ENCODE results near the gene HTR4. TPM values are rescaled to one million over a fixed set of nuclear protein-coding genes. Genes with fewer than 3 reads are reported as not detected.

The HTR4 gene
- total RNA-seq, 4 donors from 2014 or later, result not detected

DNA sequence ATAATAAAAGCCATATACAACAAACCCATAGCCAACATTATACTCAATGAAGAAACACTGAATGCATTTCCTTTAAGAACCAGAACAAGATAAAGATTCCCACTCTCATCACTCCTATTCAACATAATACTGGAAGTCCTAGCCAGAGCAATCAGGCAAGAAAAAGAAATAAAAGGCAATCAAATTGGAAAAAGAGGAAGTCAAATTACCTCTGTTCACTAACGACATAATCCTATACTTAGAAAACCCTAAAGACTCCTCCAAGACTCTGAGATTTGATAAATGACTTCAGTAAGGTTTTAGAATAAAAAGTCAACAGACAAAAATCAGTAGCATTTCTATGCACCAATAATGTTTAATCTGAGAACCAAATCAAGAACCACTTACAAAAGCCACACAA is 36.6 kb upstream of the HTR4 start:
- TF ChIP-seq, protein P1, sequence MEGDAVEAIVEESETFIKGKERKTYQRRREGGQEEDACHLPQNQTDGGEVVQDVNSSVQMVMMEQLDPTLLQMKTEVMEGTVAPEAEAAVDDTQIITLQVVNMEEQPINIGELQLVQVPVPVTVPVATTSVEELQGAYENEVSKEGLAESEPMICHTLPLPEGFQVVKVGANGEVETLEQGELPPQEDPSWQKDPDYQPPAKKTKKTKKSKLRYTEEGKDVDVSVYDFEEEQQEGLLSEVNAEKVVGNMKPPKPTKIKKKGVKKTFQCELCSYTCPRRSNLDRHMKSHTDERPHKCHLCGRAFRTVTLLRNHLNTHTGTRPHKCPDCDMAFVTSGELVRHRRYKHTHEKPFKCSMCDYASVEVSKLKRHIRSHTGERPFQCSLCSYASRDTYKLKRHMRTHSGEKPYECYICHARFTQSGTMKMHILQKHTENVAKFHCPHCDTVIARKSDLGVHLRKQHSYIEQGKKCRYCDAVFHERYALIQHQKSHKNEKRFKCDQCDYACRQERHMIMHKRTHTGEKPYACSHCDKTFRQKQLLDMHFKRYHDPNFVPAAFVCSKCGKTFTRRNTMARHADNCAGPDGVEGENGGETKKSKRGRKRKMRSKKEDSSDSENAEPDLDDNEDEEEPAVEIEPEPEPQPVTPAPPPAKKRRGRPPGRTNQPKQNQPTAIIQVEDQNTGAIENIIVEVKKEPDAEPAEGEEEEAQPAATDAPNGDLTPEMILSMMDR (IDR thresholded peaks at IDR 0.05; ENCODE audit: low read depth), result no peak

DNA sequence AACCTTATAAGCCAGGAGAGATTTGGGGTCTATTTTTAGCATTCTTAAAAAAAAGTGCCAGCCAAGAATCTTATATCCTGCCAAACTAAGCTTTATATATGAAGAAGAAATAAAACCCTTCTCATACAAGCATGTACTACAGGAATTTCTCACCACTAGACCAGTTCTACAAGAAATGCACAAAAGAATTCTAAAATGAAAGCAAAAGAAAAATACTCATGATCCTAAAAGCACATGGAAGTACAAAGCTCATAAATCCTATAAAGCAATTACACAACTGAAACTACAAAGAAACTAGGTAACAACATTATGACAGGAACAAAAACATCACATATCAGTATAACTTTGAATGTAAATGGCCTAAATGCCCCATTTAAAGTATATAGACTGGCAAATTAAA is 34.5 kb upstream of the HTR4 start:
- TF ChIP-seq, protein P1 (IDR thresholded peaks at IDR 0.05; ENCODE audit: low read depth), result no peak

DNA sequence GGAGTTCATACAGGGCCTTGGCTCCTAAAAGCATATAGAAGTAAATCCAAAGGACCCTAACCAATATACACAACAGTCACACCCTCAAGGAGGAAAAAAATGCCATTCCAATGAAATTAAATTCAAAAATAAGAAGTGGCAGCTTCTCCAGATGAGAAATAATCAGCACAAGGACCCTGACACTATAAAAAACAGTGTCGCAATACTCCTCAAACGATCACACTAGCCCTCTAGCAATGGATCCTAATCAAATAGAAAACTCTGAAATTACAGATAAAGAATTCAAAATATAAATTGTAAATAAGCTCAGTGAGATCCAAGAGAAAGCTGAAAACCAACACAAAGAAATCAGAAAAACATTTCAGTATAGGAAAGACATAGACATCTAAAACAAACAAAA is 33.5 kb upstream of the HTR4 start:
- TF ChIP-seq, protein P1 (IDR thresholded peaks at IDR 0.05; ENCODE audit: low read depth), result no peak

DNA sequence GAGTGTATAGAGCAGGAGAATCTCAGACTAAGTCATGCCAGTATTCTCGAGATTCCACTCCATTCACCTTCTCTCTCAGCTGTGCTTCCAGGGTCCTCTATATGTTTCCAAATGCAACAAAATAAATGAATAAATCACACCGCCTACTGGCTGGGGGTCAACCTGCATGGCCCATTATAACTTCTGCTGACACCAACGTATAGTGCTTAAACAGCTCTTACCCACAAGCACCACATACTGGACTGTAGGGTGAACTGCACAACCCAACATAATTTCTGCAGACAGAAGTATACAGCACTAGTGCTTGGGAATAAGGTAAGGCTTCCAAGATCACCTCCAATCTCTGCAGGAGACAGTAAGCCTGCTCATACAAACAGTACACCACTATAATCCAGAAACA is 33.1 kb upstream of the HTR4 start:
- TF ChIP-seq, protein P1 (IDR thresholded peaks at IDR 0.05; ENCODE audit: low read depth), result no peak

DNA sequence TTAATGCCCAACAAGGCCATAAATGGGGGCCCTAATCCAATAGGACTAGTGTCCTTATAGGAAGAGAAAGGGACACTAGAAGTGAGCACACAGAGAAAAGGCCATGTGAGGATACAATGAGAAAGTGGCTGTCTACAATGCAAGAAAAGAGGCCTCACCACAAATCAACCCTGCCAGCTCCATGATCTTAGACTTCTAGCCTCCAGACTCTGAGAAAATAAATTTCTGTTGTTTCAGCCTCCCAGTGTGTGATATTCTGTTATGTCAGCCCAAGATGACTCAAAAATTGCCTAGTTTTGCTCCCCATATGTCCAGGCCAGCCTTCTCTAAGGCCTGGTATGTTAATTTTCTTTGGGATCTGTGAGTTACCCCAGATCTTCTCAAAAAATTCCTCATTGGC is 32.3 kb upstream of the HTR4 start:
- TF ChIP-seq, protein P1 (IDR thresholded peaks at IDR 0.05; ENCODE audit: low read depth), result no peak

DNA sequence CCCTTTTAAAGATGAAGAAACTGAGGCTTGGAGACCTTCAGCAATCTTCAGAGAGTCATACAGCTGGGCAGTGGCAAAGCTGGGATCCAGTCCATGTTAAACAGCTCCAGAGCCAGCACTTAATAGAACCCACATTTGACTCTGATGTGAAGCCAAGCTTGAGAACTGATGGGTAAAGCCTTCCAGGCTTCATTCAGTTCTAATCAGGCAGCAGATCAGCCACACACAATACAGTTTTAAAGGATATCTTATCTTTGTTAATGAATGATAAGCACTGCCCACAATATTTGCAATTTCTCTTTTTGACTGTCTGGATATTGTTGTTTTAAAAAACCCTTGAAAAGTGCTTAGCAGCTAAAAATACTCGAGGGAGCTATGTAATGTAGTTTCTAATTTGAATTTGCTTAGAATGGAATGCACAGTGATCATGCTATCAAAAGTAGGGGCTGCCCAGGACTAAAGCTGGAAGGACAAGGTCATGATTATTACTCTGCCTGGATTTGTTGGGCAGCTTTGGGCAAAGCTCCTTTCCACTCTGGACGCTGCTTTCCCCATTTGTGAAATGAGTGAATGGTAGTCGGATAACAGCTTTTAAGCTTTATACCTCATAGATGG is 31.3 kb upstream of the HTR4 start:
- TF ChIP-seq, protein P1 (IDR thresholded peaks at IDR 0.05; ENCODE audit: low read depth), result no peak

DNA sequence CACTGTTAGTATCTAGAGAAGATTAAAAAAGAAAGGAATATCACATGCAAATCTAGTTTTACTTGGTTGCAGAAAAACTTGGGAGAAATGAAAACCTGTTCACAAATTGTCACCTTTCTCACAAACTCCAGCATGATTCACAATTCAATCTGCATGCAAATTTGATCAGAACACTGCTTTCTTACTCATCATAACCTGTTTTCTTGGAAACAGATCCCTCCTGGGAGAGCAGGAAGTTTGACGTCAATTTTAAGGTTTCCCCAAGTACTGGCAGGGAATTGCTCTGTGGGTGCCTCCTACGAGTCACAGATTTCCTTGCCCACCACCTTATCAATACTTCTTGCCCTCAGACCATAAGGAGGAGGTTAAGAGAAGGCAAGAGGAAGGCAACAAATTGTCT is 30.2 kb upstream of the HTR4 start:
- TF ChIP-seq, protein P1 (IDR thresholded peaks at IDR 0.05; ENCODE audit: low read depth), result no peak

Data from subcutaneous adipose tissue (tissue), 4 donors.